Superior temporal gyrus (tissue), 1 donor: ENCODE results near the gene SLC28A1.

Source experiments
- DNase-seq: peaks from one replicate; pipeline ENCODE4 v3.0.0-alpha.2; 2016; ENCODE audit errors: extremely low spot score

Gene SLC28A1

GRCh38 chr15:84885801-84886200 lies 1.3 kb downstream of the SLC28A1 start:
- DNase-seq, result no peak

- no peak for DNase-seq
These were observed 1.9 kb downstream of the SLC28A1 start for GRCh38 chr15:84886211-84886983.

DNA sequence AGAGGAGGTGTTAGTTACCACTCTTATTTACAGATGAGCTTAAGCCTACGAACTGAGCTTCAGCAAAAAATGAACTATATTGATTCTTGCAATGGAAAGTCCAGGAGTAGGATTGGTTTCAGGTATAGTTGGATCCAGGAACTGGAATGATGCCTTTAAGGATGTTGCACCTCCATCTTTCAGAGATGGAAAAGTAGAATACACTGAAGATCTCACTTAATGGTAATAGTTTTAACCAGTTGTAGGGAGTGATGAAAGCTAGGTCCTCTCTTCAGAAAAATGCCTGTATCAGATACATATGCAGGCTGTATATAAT lies 2.5 kb downstream of the SLC28A1 start:
- no peak for DNase-seq

DNA sequence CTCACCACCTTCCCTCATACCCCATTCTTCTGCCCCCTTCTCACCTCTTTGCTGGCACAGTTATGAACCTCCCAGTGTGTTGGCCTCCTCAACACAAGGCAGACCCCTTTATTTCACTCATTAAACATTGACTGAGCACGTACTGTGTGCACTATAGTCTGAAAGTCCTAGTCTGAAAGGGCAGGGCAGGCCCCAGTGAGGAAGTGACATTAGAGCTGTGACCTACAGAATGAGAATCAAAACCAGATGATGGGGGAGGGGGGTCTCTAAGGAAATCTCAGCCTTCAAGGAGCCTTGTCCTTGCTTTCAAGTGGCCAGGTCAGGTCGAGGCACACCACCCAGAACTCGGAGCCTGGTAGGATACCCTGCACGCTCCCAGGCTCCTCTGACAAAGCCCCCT lies 3.5 kb downstream of the SLC28A1 start:
- DNase-seq, result no peak

GRCh38 chr15:84888639-84889038 lies 4.2 kb downstream of the SLC28A1 start:
- no peak for DNase-seq

DNA sequence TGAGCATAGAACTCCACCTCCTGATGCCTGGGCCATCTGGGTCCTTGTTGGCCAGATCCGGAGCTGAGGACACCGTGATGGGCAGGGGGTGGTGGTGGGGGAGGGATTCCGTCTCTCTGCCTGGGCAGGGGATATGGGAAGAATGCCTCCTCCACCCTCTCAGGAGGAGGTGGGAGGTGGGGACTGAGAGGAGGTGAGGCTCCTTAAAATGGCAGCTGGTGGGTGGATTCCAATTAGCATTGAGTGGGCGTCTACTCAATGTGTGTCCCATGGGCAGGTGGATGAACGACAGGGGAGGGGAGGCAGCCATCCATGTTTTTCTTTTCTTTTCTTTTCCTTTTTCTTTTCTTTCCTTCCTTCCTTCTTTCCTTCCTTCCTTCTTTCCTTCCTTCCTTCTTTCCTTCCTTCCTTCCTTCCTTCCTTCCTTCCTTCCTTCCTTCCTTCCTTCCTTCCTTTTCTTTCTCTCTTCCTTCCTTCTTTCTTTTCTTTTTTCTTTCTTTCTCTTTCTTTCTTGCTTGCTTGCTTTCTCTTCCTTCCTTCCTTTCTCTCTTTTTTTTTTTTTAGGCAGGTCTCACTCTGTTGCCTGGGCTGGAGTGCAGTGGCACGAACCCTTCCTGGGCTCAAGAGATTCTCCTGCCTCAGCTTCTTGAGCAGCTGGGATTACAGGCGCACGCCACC lies 5.0 kb downstream of the SLC28A1 start:
- no peak for DNase-seq

- no peak for DNase-seq
These were observed 5.7 kb downstream of the SLC28A1 start for GRCh38 chr15:84889991-84890669.

GRCh38 chr15:84890670-84891162 lies 6.3 kb downstream of the SLC28A1 start:
- no peak for DNase-seq

GRCh38 chr15:84891339-84891738 lies 6.9 kb downstream of the SLC28A1 start:
- no peak for DNase-seq

DNA sequence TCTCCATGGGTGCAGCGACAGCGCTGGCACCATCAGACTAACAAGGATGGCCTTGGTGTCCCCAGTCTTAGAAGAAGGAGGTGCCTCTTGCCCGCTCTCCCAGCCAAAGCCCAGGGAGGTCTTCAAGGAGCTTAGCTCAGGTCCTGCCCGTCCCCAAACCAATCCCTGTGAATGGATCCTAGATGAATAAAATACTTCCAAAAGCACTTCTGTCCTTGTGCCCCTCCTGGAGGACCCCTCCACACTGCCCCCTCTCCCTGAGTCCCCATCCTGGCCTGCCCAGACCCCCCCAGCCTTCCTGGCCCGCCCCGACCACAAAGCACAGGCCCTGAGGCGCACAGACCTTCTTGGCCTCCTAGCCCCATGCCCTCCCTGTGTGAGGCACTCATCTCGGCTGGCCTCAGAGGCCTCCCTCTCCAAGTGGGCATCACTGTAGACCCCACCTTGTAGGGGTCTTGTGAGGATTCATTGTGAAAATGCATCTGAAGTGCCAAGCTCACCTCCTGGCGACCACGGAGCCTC lies 8.4 kb downstream of the SLC28A1 start:
- DNase-seq, result no peak

DNA sequence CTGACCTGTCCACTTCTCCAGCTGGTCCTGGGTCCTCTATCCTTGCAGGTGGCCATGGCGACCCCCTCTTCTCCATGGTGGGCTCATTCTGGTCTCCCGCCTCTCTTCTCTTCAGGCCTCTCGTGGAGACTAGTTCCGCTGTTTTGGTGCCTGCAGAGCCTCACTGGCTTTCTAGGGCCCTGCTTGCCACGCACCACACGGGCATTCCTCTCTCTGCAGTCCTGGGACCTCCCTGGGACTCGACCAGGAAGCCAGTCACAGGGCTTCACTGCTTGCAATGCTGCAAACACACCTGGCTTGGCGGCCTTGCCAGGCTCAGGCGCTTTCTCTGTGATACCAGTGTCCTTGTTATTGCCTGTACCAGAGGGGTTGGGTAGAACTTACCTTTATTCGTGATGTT lies 9.1 kb downstream of the SLC28A1 start:
- DNase-seq, result no peak

GRCh38 chr15:84894736-84895425 lies 10.4 kb downstream of the SLC28A1 start:
- DNase-seq, result no peak

DNA sequence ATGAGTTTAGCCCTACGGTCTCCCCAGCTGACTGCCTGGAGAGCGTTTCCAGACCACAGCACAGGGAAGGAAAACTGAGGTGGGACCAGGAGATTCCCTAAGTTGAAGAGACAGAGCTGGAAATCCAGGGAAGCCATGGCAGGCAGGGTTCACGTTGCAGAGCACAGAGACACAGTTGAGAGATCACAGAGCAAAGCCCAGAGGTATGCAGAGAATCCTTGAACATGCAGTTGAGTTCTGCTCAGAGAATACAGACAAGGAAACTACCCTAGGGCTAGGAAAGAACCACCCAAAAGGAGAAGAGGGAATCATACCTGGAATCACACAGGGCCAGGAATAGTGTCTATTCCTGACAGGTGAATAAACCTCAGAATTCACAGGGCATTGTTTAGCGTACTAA lies 14.3 kb downstream of the SLC28A1 start:
- no peak for DNase-seq

DNA sequence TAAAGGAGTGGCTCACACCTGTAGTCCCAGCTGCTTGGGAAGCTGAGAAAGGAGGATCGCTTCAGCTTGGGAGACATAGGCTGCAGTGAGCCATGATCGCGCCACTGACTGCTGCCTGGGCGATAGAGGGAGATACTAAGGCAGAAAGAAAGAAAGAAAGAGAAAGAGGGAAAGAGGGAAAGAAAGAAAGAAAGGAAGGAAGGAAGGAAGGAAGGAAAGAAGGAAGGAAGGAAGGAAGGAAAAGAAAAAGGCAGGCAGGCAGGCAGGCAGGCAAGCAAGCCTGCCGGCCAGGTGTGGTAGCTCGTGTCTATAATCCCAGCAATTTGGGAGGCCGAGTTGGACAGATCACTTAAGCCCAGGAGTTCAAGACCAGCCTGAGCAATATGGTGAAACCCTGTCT lies 15.3 kb downstream of the SLC28A1 start:
- no peak for DNase-seq

DNA sequence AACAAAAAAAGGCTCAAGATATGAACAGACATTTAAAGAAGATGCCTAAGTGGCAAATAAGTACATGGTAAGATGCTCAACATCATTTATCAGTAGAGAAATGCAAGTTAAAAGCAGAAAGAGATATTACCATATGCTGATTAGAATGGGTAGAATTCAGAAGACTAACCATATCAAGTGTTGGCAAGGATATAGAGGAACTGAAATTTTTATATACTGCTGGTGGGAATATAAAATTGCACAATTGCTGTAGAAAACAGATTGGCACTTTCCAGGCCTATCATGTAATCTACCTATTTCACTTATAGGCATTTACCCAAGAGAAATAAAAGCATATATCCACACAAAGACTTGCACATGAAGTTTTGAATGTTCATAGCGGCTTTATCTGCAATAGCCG lies 17.1 kb downstream of the SLC28A1 start:
- no peak for DNase-seq

DNA sequence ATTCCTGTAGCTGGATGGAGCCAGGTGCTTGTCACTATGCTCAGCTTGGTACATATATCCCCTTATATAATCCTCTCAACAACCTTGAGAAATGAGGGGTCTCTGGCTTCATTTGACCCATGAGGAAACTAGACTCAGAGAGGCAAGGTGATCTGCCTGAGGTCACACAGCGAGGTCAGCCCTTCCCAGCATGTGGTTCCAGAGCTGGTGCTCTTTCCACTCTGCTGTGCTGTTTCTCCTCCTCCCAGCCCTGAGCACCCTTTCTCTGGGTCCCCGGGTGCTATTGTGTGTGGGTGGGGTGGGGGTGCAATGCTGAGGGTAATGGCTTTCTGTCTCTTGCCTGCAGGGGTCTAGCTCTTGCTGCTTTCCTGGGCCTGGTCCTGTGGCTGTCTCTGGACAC lies 19.3 kb downstream of the SLC28A1 start:
- no peak for DNase-seq

- no peak for DNase-seq
These were observed 20.0 kb downstream of the SLC28A1 start for GRCh38 chr15:84904419-84904818.

DNA sequence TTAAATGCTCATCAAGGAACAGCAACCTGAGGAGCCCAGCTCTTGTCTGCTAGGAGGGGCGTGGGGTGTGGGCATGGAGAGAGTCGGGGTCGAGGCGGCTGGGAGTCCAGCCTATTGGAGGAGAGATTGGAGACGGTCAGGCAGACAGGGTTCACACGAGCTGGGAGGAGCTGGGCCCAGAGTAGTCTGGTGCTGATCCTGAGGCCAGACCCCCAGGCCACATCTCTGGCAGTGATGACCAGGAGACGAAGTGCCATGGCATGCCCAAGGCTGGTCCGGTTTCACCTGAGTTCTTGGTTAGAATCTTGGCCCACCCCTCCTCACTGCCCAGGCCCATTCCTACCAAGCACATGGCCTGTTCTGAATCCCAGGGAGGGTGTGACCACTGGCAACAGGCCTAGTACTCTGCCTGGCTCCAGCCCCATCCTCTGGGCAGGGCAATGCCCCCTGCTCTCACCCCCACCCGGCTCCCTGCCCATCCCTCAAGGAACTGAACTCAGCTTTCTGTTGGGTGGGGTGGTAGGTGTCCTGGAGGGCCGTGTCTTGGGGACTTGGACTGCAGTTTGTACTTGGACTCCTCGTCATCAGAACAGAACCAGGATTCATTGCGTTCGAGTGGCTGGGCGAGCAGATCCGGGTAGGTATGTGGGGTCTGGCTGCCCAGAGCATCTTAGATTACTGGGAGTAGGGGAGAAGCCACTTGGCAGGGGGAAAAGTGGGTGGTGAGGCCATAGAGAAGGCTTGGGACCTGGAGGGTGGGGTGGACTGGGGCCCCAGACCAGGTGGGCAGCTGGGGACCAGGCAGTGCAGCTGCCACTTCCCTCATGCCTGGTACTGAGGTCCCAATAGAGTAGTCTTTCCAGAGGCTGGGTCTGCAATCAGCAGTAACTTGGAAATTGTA lies 20.8 kb downstream of the SLC28A1 start:
- DNase-seq, result no peak

DNA sequence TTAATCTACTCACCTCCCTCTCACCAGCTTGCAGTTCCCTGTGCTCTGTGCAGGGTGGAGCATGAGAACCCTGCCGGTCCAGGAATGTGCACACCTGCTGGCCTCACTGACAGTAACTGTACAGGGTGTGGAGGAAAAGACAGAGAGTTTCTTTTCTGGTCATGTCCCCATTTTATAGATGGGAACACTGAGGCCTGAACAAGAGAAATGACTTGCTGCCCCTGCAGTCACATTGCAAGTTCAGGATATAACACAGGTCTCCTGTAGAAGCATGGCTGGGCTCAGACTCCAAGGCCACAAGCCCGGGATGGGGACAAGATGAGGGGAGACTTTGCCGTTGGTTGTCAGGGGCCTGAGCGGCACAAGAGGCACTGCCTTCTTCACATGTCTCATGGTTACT lies 23.3 kb downstream of the SLC28A1 start:
- no peak for DNase-seq

DNA sequence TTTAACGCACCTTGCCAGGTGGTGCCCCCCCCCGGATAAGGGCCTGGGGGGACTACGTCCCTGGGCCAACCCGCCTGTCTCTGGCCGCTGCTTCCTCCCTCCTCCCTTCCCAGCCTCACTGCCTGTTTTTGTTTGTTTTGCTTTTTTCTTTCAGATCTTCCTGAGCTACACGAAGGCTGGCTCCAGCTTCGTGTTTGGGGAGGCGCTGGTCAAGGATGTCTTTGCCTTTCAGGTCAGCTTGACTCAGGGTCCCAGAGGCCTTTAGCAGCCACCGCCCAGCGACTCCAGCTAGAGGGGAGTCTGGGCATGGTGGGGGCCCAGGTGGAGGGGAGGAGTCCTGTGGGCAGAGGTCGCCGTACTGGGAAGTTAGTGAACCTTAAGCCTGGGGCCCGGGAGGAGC lies 24.1 kb downstream of the SLC28A1 start:
- no peak for DNase-seq

DNA sequence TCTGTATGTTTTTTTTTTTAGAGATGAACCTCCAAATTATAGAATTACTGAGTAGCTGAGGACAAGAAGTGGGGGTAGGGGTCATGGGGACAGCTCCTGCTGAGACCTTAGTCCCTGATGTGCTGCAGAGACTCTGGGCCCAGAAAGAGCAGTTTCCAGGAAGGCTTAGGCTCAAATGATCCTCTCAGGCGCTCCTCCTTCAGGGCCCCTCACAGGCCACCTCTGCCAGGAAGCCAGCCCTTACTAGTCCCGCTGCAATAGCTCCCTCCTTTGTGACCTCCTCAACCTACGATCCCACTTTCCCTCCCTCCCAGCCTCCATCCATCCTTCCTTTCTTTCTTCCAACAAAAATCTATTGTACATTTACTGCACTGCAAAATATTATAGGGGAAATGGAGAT lies 24.6 kb downstream of the SLC28A1 start:
- DNase-seq, result no peak
